MCF 10A (cell line): Measurements from ENCODE around the gene MATK. TPM values are rescaled to one million over a fixed set of nuclear protein-coding genes. Genes with fewer than 3 reads are reported as not detected.

Experiments
- BruUV-seq: library from RNA; stranded (reverse); fragments of 400-500 nt; replicated peaks from 2 replicates; lab custom pipeline; 2021; lab: Mats Ljungman, UMichigan
- CTCF ChIA-PET: fragments of 300-600 bp; sonication (Branson Sonifier 250); formaldehyde crosslinking; extraction: SDS; loops from one replicate; lab custom pipeline; 2021; ENCODE audit warnings: antibody characterized with exemption, inconsistent platforms; lab: Yijun Ruan, JAX
- POLR2A ChIA-PET: fragments of 300-600, 350-650 bp; sonication (Branson Sonifier 250); formaldehyde crosslinking; extraction: SDS; loops from one replicate; lab custom pipeline; 2020; ENCODE audit warnings: antibody characterized with exemption, inconsistent platforms; lab: Yijun Ruan, JAX
- DNase-seq: peaks from one replicate; pipeline ENCODE4 v3.0.0-alpha.2; 2018; ENCODE audit not compliant: unreplicated experiment
- H3K27ac Mint-ChIP-seq: one replicate; pipeline ENCODE4 v1.8.0; 2022; ENCODE audit warnings: mild to moderate bottlenecking, low read depth, mixed read lengths; ENCODE audit not compliant: unreplicated experiment
- H3K27me3 Mint-ChIP-seq: one replicate; pipeline ENCODE4 v1.8.0; 2022; ENCODE audit warnings: mixed read lengths; ENCODE audit not compliant: insufficient read depth, unreplicated experiment
- H3K36me3 Mint-ChIP-seq: one replicate; pipeline ENCODE4 v1.8.0; 2022; ENCODE audit warnings: mild to moderate bottlenecking, moderate library complexity, mixed read lengths; ENCODE audit not compliant: insufficient read depth, unreplicated experiment
- H3K4me1 Mint-ChIP-seq: one replicate; pipeline ENCODE4 v1.8.0; 2022; ENCODE audit warnings: mixed read lengths; ENCODE audit not compliant: insufficient read depth, unreplicated experiment
- H3K4me3 Mint-ChIP-seq: one replicate; pipeline ENCODE4 v1.8.0; 2022; ENCODE audit warnings: mild to moderate bottlenecking, moderate library complexity, mixed read lengths; ENCODE audit not compliant: unreplicated experiment
- H3K9me3 Mint-ChIP-seq: one replicate; pipeline ENCODE4 v1.8.0; 2022; ENCODE audit warnings: mixed read lengths; ENCODE audit not compliant: unreplicated experiment
- intact Hi-C: fragments of 100-400 bp; cut with micrococcal nuclease; formaldehyde crosslinking; loops from 2 replicates; pipeline ENCODE4 v1.14.1; 2022
- total RNA-seq: library from RNA; stranded (reverse); gene quantifications from 2 replicates; pipeline ENCODE4 v1.2.3, GENCODE V29; 2022
- TF ChIP-seq, protein P1 (sequence below): fragments of 200-600 bp; IDR thresholded peaks from one replicate; pipeline ENCODE4 v1.8.0; 2022; ENCODE audit warnings: antibody characterized with exemption, mild to moderate bottlenecking; ENCODE audit not compliant: unreplicated experiment

The MATK gene
- total RNA-seq, 1 experiment from 2014 or later, result not detected

DNA sequence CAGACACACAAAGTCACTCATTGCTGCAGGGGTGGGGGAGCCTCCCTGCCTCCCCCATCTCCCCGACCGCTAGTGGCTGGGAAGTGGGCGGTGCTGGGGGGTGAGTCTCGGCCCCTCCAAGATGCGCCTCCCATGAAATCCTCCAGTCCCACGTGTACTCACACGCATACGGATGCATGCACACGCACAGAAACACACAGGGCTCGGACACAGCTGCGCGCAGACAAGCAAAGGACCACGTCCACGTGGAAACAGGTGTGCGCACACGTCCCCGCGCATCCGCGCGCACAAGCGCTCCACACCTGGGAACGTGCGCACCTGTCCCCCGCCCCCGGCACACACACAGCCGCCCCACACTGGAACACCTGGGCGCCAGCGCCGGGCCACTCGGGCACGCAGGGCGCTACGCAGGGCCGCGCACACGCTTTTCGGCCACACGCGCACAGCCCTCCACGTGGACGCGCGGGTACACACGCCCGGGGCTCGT lies 687 bp downstream of the MATK start:
- DNase-seq, result no peak
- peaks cover 20% of the 10 kb centered on the region for H3K9me3 Mint-ChIP-seq
- POLR2A ChIA-PET, result no interaction called here
- TF ChIP-seq, protein P1, sequence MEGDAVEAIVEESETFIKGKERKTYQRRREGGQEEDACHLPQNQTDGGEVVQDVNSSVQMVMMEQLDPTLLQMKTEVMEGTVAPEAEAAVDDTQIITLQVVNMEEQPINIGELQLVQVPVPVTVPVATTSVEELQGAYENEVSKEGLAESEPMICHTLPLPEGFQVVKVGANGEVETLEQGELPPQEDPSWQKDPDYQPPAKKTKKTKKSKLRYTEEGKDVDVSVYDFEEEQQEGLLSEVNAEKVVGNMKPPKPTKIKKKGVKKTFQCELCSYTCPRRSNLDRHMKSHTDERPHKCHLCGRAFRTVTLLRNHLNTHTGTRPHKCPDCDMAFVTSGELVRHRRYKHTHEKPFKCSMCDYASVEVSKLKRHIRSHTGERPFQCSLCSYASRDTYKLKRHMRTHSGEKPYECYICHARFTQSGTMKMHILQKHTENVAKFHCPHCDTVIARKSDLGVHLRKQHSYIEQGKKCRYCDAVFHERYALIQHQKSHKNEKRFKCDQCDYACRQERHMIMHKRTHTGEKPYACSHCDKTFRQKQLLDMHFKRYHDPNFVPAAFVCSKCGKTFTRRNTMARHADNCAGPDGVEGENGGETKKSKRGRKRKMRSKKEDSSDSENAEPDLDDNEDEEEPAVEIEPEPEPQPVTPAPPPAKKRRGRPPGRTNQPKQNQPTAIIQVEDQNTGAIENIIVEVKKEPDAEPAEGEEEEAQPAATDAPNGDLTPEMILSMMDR, result no peak
- peaks cover 28% of the 10 kb centered on the region for H3K27me3 Mint-ChIP-seq
- intact Hi-C loops, result no loop called here
- H3K4me1 Mint-ChIP-seq, result no peaks in the 10 kb centered on the region
- CTCF ChIA-PET, result no interaction called here
- H3K27ac Mint-ChIP-seq, result no peak overlapping the region
- H3K4me3 Mint-ChIP-seq, result no peak overlapping the region
- H3K36me3 Mint-ChIP-seq, result no peaks in the 10 kb centered on the region
- BruUV-seq, result no TSS peak

DNA sequence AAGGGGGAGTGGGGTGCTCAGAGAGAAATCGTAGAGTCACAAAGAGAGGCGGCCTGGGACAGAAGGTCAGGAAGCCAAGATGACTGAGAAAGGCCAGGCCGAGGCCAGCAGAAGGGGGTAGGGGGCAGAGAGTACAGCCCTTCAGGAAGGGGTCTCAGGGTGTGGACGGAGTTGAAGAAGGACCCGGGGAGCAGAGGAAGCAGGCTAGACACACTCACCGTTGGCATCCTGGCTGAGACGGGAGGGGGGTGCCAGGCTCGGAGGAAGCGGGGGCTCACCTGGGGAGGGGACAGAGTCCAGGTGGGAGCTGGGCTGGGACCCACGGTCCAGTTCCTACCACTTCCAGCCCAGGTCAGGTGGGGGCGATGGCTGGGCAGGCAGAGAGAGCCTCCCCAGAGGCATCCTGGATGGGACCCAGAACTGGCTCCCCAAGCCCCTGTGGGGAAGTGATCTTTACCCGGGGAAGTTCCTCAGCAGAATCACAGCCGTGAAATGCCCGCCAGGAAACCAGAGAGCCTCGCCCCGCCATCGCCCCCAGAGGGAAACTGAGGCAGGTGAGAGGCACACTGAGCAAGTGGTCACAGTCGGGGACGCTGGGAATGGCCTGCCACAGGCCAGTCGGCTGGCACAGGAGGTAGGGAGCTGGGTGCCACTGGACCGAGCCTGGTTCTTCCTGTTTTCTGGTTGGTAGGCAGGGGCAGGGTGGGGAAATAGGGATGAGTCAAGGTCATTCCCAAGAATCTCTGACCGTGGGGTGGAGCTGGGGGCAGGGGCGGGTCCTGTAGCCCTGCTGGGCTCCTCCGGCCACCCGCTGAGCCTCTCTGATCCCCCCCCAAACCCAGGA lies 1.4 kb downstream of the MATK start:
- Mint-ChIP-seq H3K4me1 (no peaks in the 10 kb centered on the region), H3K9me3 (peaks cover 16% of the 10 kb centered on the region), H3K4me3 (no peak overlapping the region), H3K36me3 (no peaks in the 10 kb centered on the region), H3K27me3 (peaks cover 22% of the 10 kb centered on the region), H3K27ac (no peak overlapping the region)
- CTCF ChIA-PET, result no interaction called here
- no TSS peak for BruUV-seq
- DNase-seq, result peak; percentile 20
- intact Hi-C loops, result no loop called here
- POLR2A ChIA-PET, result no interaction called here
- TF ChIP-seq, protein P1, result no peak

DNA sequence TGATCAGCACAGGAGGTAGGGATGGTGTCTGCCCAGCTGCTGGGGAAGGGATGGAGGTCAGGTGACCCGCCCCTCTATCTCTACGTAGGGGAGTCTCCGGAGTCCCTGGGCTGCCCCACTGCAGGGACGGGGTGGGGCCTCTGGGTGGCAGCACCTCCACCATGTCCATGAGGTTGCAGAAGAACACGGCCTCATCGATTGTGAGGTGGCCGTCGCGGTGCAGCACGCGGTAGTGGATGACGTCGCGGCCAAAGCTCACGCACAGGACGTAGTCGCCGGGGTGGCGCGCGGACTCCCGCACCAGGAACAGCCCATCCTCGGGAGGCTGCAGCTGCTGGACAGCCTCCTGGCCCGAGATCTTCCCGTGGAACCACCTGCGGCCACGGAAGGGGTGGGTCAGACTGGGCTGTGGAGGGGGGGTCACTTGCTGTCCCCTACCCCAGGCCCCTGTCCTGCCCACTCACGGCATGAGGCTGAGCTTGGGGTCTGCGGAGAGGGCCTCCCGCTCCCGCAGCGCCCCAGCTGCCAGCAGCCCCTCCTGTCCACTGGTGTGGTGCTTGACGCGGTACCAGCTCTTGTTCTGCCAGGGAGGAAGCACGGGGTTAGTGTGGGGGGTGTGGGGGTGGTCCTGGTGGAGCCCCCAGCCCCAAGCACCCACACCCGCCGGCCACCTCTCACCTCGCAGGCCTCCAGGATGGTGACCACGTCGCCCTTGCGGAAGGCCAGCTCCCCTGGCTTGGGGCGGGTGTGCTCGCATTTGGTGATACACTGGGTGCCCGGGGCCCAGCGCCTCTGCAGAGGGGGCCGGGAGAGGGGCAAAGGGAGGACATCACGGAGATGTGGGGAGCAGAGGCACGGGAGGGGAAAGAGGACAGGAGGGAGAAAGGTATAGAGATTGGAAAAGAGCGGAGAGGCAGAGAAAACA lies 2.3 kb downstream of the MATK start:
- POLR2A ChIA-PET, result no interaction called here

More for the DNA sequence above, 2.3 kb downstream of the MATK start:
- CTCF ChIA-PET, result no interaction called here
- intact Hi-C loops, result no loop called here
- Mint-ChIP-seq H3K27me3 (peaks cover 13% of the 10 kb centered on the region), H3K9me3 (peaks cover 16% of the 10 kb centered on the region), H3K4me3 (no peak overlapping the region), H3K4me1 (no peaks in the 10 kb centered on the region), H3K27ac (no peak overlapping the region), H3K36me3 (no peaks in the 10 kb centered on the region)
- DNase-seq, result no peak
- BruUV-seq, result no TSS peak
- TF ChIP-seq, protein P1, result peak; percentile 13
